HG03457 (cell line): ENCODE data around the gene EIF3B.
"Not testable (repeated sequence)": the region's sequence is repeated elsewhere in the genome, so short reads cannot be mapped to it uniquely, and the experiment has no call there.

Source experiments
- ATAC-seq: cut with Tn5 transposase; IDR thresholded peaks from one replicate; pipeline ENCODE4 v1.9.1; 2021; ENCODE audit warnings: moderate number of reproducible peaks; ENCODE audit not compliant: unreplicated experiment

Gene EIF3B

DNA sequence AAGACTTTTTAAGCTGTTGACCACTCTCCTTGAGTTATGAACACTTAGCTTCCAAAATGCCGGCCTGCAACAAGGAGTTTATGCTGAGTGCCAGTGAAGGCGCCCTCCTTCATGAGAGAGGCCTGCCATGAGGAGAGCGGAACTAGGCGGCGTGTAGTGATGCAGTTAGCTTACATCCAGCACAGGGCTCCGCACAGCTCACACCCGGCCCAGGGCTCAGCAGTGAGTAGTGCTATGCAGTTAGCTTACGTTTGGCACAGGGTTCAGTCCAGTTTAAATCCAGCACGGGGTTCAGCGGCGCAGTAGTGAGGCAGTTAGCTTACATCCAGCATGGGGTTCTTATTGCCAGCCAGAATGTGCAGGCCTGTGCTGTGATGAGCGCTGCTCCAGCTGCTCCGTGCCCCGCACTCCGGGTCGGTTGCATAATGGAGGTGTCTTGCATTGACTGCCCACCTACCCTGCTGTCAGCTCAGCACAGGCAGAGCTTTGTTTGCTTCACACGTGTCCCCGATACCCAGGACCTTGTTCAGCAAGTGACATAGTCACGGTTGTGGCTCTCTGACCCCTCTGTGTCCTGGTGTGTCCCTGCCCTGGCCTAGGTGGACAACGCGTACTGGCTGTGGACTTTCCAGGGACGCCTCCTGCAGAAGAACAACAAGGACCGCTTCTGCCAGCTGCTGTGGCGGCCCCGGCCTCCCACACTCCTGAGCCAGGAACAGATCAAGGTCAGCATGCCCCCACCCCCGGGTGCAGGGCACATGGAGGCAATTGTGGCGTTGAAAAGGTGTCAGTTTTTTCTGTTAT is 21.9 kb downstream of the EIF3B start:
- no peak for ATAC-seq

DNA sequence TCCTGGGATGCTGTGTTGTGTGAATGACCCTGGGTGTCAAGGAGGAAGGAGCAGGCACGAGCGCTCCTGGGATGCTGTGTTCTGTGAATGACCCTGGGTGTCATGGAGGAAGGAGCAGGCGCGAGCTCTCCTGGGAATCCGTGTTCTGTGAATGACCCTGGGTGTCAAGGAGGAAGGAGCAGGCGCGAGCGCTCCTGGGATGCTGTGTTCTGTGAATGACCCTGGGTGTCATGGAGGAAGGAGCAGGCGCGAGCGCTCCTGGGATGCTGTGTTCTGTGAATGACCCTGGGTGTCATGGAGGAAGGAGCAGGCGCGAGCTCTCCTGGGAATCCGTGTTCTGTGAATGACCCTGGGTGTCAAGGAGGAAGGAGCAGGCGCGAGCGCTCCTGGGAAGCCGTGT is 22.9 kb downstream of the EIF3B start:
- not testable (repeated sequence) for ATAC-seq

DNA sequence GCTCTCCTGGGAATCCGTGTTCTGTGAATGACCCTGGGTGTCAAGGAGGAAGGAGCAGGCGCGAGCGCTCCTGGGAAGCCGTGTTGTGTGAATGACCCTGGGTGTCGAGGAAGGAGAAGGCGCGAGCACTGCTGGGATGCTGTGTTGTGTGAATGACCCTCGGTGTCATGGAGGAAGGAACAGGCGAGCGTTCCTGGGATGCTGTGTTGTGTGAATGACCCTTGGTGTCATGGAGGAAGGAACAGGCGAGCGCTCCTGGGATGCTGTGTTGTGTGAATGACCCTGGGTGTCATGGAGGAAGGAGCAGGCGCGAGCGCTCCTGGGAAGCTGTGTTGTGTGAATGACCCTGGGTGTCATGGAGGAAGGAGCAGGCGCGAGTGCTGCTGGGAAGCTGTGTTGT is 23.5 kb downstream of the EIF3B start:
- ATAC-seq = not testable (repeated sequence)

GRCh38 chr7:2379161-2379560 is 24.5 kb downstream of the EIF3B start:
- ATAC-seq = no peak

- no peak for ATAC-seq
Measured at GRCh38 chr7:2379821-2380450, 25.3 kb downstream of the EIF3B start.

GRCh38 chr7:2380461-2380860 is 25.8 kb downstream of the EIF3B start:
- no peak for ATAC-seq

GRCh38 chr7:2381227-2381626 is 26.6 kb downstream of the EIF3B start:
- ATAC-seq = no peak

GRCh38 chr7:2381881-2382509 is 27.4 kb downstream of the EIF3B start:
- no peak for ATAC-seq

GRCh38 chr7:2383543-2384274 is 29.1 kb downstream of the EIF3B start:
- no peak for ATAC-seq

DNA sequence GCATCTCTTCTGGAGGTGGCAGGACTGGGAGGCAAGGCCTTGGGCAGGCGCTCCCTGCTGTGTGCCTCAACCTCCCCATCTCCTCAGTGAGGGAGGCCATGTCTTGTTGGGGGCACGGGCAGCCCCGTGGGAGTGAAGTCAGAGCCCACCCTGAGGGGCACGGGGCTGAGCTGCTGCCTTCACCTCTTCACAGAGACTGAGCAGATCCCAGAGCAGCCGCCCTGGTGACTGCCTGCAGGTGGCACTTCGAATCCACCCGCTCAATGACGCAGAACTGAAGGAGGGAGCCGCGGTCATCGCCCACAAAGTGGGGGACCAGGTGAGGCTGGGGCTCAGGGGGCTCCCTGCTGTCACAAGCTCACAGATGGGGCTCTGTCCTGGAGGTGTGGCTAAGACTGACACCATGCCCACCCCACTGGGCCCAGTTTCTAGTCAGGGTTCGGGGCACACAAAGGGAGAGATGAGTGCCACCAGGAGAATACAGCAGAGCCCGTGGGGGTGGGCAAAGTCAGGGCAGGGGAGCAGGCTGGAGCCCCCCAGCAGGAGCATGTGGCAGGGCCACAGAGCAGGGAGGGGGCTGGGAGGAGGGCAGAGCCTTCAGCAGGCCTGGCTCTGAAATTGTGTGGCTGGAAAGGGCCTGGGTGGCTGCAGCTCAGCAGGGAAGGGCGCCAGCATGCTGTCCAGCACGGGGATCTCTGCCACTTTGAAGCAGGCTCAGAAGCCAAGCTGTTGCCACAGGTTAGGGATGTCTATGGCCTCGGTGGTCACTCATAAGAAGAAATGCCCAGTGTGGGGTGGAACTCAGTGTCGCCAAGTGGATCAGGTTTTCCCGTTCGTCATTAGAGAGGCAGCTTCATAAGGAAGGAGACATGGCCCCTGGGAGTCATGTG is 30.0 kb downstream of the EIF3B start:
- ATAC-seq = no peak

GRCh38 chr7:2386122-2386521 is 31.5 kb downstream of the EIF3B start:
- ATAC-seq = not testable (repeated sequence)

DNA sequence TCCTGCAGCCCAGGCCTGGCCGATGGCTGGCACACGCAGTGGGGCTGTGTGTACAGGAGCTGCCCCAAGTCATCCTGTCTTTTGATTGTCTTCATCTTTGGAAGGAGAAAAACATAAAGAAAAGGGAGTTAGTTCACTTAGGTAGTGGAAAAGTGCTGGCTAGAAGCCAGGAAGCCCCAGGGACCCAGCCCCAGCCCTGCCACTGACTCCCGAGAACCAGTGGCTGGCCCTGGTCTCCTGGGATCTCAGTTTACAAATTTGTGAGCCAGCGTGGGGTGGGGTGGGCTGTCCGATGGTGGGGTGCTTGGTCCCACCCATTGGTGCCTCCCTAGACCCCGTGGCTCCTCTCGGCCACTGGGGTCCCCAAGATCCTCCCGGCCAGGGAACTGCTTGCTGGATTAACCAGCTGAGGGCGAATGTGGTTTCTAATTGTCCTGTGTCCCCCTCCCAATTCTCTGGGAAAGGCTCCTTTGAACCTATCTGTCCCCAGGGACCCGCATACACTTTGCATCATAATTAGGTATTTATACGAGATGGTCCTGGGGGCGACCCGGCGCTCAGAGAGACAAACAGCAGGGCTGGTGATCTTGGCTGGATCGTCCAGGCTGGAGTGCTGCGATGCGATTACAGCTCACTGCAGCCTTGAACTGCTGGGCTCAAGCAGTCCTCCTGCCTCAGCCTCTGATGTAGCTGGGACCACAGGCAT is 32.5 kb downstream of the EIF3B start:
- ATAC-seq = no peak

- no peak for ATAC-seq
Measured at GRCh38 chr7:2387897-2388636, 33.4 kb downstream of the EIF3B start.

DNA sequence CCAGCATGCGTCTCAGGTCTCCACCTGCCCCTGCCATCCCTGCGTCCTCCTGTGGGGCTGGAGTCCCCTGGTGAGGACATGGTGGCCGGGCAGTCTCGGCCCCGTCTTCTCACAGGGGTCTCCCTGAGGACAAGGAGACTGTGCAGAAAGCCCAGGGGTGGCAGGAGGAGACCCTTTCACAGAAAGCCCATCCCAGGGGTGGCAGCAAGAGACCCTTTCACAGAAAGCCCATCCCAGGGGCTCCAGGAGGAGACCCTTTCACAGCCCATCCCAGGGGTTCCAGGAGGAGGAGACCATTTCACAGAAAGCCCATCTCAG is 34.0 kb downstream of the EIF3B start:
- ATAC-seq = no peak

- ATAC-seq = not testable (repeated sequence)
Measured at GRCh38 chr7:2390020-2390816, 35.6 kb downstream of the EIF3B start.

GRCh38 chr7:2393706-2394105 is 39.1 kb downstream of the EIF3B start:
- no peak for ATAC-seq

GRCh38 chr7:2394566-2395082 is 40.0 kb downstream of the EIF3B start:
- no peak for ATAC-seq

DNA sequence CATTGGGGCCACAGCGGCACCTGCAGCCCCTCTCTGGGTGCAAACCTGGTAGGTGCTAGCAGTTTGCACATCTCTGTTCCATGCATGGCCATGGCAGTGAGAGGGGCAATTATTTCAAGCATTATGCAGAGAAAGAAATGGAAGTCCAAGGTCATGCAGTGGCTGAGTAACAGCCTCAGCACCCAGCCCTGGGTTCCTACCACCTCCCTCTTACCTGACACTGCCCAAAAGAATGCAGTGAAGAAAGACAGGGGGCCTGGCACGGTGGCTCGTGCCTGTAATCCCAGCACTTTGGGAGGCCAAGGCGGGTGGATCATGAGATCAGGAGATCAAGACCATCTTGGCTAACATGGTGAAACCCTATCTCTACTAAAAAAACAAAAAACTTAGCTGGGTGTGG is 43.9 kb downstream of the EIF3B start:
- ATAC-seq = no peak
